Posterior vena cava (tissue), 2 donors: Measurements from ENCODE around the gene TMEM150B. TPM values are rescaled to one million over a fixed set of nuclear protein-coding genes. Genes with fewer than 3 reads are reported as not detected.

Source experiments
- DNase-seq: peaks from one replicate; pipeline ENCODE4 v3.0.0-alpha.2; 2020; ENCODE audit warnings: low spot score
- intact Hi-C, 2 donors: fragments of 100-400 bp; cut with DNase I; formaldehyde crosslinking; loops; one replicate each; pipeline versions ENCODE4 v1.14.1 to v1.14.2; 2022 to 2023
- total RNA-seq, 2 donors: library from RNA; stranded (reverse); fragmentation: NEBNext Ultra II Directional; extraction: Animal tissue kit (Norgen Biotek cat#: 25700); gene quantifications; one replicate each; pipeline ENCODE4 v1.2.1, GENCODE V29; 2021
- donor health status: DM: yes; HTN: yes; CAD: no.
- donor health status: DM: yes; HTN: yes; CAD: no.

TMEM150B gene
- total RNA-seq, 2 donors from 2014 or later, result 1.9 to 5.4 TPM

DNA sequence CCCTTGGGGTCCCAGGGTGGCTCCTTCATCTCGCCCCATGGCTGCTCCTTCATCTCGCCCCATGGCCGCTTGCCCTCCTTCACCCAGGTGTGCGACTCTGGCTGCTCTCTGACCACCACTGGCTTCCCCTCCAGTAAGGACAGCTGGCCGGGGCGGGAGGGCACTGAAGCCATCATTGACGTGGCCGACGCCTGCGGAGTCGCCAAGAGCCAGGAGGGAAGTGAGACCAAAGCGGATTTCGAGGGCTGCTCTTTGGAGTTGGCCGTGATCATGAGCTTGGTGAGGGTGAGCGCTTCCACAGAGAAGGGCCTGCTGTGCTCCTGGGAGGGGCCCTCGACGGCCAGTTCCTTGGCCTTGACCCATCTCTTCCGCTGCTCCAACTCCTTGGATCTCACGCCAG is 33.4 kb upstream of the TMEM150B start:
- intact Hi-C loops, result no loop called here
- no peak for DNase-seq

DNA sequence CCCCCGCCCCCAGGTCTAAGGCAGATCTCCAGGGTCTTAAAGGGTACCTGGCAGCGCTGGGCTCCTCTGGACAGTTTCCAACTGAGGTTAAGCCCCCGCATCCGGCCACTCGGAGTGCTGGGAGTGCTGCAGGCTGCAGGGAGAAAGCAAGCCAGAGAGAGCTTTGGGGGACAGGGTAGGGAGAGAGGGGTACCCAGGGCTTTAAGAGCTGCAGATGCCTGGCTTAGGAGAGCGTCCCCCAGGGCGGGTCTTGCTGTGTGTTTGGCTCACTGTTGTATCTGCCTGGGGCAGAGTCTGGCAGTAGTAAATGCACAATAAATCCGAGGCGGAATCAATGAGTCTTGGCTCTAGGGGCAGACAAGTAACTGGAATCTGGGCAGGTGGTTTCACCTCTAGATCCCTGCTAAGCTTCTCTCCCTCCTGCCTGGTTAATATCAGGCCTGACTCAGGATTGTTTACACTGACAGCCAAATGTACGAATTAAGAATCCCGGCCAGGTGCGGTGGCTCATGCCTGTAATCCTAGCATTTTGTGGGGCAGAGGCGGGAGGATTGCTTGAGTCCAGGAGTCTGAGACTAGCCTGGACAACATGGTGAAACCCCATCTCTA is 30.2 kb upstream of the TMEM150B start:
- DNase-seq, result no peak
- intact Hi-C loops, result no loop called here

GRCh38 chr19:55354698-55355212 is 29.6 kb upstream of the TMEM150B start, which contains the start of gene COX6B2:
Gene COX6B2, minus strand, starts transcription at chr19:55354719. Its CDS starts 198 bp downstream, at chr19:55354521.
- no peak for DNase-seq

GRCh38 chr19:55353803-55354697 is 28.9 kb upstream of the TMEM150B start:
- DNase-seq, result peak; percentile 84
- intact Hi-C loops, result no loop called here

More at GRCh38 chr19:55354698-55355212, 29.6 kb upstream of the TMEM150B start, which contains the start of gene COX6B2:
- intact Hi-C loops, result no loop called here

- intact Hi-C loops, result no loop called here
- DNase-seq, result no peak
Measured at GRCh38 chr19:55353356-55353802, 28.2 kb upstream of the TMEM150B start.

DNA sequence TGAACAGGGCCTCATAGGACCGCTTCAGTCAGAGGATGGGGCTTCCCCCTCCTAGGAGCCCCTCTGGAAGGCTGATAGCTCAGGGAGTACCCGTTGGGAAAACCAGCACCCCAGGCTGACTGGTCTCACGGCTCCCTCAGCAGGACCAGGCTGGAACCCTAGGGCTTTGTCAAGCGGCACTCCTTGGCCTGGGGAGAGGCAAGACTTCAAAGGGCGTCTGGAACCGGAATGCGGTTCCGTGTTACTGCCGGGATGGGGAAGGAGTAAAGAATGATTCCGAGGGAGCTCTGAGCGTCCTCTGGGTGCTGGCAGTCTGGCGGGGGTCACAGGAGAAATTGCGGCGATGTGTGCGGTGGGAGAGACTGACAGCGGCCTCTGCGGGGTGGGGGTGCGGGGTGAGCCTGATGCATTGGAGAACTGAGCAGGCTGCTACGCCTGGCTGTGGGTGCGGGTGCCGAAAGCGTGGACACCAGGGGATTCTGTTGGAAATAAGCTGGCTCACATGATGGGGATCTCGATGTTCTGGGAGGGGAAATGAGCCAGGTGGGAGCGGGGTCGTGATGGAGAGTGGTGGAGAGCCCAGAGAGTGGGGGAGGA is 27.5 kb upstream of the TMEM150B start:
- no peak for DNase-seq
- intact Hi-C loops, result loop anchor here in 1 of 2 donors (1.0 kb wide), 1 partner anchor 48 kb away; no protein-coding TSS in a partner anchor

DNA sequence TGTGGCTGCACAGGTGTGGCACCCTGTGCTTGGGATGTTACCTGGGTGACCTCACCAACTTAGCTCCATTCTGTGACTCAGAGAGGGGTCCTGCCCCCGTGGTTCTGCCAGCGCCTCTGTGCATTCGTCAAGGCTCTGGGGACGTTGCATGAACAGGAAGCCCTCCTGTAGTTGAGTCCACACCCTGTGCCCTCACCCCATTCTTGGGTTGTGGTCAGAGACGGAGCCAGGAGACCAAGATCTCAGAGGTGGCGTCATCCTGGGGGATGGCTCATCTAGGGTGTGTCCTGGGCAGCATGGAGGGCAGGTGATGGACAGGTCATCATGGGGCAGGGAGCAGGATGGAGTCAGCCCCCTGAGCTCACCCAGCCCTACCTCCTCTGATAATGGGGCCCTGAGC is 26.9 kb upstream of the TMEM150B start:
- no peak for DNase-seq
- intact Hi-C loops, result loop anchor here in 1 of 2 donors (1.0 kb wide), 1 partner anchor 48 kb away; no protein-coding TSS in a partner anchor

DNA sequence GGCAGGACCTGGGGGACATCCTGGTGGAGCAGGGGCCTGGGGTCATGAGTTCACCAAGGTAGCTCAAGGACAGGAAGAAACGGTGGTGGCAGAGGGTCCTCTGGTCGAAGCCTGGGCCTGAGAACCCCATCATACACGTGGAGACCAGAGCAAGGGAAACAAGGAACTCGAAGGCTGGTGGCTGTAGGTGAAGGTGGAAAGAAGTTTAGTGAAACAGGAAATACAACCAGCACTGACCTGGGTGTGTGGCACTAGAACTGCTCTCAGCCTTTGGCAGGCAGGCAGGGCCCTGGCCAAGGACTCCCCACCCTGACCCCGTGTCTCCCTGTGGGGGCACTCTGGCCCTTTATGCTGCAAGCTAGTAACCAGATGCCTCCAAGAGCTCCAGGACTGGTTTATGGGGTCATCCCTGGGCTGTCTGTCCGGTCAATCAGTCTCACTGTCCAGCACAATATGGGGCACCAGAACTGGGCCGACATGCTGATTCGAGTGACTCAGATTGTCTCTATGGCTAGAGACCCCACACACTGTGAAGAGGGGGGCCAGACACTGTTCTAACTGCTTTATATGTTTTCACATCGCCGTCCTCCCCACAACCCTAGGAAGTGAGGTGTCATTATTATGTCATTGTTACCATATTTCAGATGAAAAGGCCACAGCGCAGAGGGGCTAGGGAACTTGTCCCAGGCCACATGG is 25.6 kb upstream of the TMEM150B start:
- intact Hi-C loops, result no loop called here
- DNase-seq, result no peak

DNA sequence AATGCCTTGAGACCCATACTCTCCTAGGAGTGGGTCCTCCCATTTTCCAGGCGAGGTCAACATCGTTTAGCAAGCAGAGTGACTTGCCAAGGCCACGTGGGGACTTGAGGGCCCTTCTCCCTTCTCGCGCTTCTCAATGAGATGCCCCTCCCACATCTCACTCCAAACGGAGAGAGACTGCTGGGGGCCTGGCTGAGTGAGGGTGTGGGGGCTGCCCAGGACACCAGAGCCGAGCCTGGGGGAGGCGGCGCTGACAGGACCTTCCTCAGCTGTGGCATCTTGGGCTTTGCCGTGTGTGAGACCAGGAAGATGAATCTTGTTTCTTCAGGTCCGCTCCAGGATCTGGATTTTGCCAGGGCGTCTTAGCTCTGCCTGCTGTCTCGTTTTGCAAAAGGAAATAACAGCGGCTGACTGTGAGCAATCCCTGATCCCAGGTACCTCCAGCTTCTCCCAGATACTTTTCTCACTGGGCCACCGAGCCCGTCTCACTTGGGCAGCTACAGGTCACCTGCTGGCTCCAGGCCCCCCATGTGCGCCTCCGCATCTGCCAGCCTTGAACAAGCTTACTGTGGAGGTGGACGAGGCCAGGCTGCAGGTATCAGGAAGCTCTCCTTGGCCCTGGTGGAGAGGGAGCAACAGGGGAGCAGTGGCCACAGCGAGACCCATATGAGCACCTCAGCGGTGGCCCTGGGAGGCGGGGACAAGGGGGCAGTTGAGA is 23.3 kb upstream of the TMEM150B start:
- no peak for DNase-seq
- intact Hi-C loops, result no loop called here

GRCh38 chr19:55347442-55348009 is 22.4 kb upstream of the TMEM150B start:
- intact Hi-C loops, result no loop called here
- DNase-seq, result no peak

- intact Hi-C loops, result no loop called here
- peak; percentile 87 for DNase-seq
Measured at GRCh38 chr19:55346725-55347441, 21.7 kb upstream of the TMEM150B start.

DNA sequence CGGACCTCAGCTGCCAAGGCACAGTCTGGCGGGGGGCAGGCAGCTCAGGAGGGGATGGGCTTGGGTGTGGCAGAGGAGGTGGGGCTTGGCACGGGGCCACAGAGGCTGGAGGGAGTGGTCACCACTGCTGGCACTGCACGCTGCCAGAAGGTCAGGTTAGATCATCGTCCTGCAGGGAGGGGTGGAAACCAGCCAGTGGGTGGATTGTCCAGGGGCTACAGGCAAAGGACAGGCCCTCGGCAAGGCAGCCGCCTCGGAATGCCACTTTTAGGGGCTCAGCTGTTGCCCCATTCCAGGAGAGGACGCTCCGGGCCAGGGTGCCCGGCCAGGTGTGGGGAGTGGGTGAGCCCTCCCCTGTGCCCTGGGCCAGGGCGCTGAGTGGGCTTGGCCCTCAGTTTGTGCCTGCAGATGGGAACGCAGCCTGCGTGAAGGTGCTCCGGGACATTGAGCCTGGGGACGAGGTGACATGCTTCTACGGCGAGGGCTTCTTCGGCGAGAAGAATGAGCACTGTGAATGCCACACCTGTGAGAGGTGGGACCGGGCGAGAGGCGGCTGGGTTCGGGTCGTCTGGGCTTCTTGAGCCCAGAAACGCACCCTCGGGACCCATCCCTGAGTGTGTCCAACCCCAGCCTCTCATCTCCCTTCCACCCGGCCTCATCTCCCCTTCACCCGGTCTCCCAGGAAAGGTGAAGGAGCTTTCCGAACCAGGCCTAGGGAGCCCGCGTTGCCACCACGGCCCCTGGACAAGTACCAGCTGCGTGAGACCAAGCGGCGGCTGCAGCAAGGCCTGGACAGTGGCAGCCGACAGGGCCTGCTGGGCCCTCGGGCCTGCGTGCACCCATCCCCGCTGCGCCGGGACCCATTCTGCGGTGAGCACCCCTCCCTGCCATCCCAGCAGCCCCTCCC is 20.9 kb upstream of the TMEM150B start:
- intact Hi-C loops, result no loop called here
- DNase-seq, result peak; percentile 93

- DNase-seq, result no peak
- intact Hi-C loops, result no loop called here
Measured at GRCh38 chr19:55345101-55345817, 20.1 kb upstream of the TMEM150B start.

DNA sequence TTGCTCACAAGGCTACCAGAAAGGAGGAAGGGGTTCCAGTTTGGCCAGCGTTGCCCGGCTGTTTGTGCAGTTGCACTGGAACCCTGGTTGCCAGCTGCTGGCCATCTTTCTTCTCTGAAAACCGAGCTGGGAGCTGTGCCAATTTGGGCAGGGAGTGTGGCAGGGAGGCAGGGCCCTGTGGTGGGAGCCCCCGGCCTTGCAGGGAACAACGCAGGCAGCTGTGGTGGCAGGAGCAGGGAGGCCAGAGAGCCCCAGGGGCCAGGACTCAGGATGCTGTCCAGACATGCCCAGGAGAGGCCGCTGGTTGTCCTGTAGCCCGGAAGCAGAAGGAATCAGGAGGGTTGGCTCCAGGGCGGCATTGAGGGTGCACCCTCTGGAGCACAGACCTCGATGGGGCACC is 19.3 kb upstream of the TMEM150B start:
- DNase-seq, result no peak
- intact Hi-C loops, result no loop called here

DNA sequence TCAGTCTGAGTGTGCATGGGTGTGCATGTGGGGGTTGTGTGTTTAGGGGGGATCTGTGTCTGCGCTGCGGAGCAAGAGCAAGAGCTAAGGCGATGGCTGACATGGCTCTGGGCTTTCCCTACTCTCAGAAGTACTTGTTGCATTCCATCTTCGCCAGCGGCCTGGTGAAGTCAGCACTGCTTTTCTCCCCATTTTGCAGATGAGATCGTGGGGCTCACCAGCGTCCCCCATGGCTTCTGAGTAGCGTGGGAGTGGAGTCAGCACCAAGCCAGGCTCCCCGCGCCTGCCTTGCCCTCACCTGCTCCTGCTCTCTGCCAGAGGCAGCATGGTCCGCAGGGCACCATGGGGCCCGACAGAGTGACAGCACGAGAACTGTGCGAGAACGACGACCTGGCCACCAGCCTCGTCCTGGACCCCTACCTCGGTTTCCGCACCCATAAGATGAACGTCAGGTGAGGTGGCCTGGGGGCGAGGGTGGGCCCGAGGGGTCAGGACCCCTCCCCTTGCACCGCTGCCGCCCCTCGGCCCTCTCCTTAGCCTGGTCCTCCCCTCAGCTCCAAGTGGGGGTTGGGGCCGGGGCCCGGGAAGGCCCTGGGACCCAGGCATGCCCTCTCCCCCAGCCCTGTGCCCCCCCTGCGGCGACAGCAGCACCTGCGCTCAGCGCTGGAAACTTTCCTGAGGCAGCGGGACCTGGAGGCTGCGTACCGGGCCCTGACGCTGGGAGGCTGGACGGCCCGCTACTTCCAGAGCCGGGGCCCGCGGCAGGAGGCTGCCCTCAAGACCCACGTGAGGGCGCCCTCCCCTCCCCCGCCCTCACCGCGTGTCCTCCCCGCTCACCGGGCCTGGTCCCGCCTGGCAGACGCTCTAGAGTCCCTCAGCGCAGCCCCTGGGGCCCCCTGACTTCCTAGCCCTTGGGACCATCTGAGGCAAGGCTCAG is 16.7 kb upstream of the TMEM150B start:
- no peak for DNase-seq
- intact Hi-C loops, result no loop called here
